DMS114 treated with DMSO at 0.1 percent for 48 hours (cell line): ENCODE measurements around the gene AIF1.

Experiments used
- DNase-seq: peaks from one replicate; lab custom pipeline; 2025; ENCODE audit not compliant: unreplicated experiment; lab: John Stamatoyannopoulos, UW

AIF1 gene

GRCh38 chr6:31620586-31621319, 5.7 kb downstream of the AIF1 start, which contains the start of gene PRRC2A:
Gene PRRC2A (plus strand): TSS chr6:31620715. CDS start chr6:31622790, 2,075 bp downstream.
- DNase-seq, result peak; percentile 82

DNA sequence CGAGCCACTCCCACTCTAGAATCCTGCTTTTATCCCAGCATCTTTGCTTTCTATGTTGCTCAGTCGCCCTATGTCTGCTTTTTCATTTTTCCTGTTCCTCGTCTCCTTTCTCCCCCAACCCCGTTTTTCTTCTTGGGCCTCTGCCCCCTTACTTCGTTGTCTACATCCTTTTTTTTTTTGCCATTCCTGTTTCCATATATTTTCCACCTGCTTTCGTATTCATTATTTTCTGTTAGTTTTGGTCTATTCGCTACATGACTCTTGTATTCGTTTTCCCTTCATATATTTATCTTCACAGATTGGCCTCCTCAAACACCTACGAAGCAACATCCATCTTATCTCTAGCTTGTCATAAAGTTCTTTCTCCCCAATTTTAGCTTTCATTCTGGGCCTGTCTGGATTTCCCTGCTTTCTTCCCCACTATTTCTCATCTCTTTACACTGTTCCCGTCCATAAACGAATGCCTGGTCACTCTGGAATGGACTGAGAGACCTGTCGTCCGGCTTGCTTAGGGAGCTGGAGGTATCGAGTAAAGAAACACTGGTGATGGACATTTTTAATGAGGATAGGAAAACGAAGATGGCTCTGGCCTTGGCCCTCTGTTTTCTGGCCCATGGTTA, 6.4 kb downstream of the AIF1 start:
- DNase-seq, result no peak

DNA sequence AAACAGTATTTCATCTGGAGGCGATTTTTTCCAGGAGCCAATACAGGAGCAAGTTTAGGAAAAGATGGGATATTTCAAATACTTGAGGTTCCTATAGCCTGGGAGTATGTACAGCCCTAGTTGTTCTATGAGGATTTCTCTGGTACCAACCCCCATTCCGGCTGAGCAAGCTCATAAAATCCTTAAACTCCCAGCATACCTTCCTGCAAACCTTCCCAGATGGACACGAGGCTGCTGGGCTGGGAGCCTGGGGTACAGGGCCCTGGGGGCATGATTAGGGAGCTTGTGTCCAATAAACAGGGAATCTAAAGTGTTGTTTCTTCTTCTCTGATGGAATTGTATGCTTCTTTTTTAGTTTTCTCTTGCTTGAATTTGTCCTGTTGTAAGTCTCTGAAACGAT, 7.0 kb downstream of the AIF1 start:
- DNase-seq, result no peak

GRCh38 chr6:31622684-31623091, 7.7 kb downstream of the AIF1 start:
- no peak for DNase-seq

DNA sequence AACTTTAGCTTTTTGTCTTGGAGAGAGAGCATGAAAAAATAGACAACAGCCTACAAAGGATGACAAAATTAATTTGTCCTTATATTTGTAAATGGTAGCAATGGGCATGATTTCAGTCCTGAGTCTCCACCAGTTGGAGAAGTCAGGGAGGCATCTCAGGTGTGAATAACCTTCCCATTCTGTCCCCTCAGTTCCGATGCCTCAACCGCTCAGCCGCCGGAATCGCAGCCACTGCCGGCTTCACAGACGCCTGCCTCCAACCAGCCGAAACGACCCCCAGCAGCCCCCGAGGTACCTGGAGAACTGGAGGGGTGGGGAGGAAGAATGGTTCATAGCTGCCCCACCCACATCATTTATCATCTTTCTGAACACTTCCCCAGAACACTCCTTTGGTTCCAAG, 9.0 kb downstream of the AIF1 start:
- no peak for DNase-seq

GRCh38 chr6:31626952-31627351, 11.9 kb downstream of the AIF1 start:
- no peak for DNase-seq

DNA sequence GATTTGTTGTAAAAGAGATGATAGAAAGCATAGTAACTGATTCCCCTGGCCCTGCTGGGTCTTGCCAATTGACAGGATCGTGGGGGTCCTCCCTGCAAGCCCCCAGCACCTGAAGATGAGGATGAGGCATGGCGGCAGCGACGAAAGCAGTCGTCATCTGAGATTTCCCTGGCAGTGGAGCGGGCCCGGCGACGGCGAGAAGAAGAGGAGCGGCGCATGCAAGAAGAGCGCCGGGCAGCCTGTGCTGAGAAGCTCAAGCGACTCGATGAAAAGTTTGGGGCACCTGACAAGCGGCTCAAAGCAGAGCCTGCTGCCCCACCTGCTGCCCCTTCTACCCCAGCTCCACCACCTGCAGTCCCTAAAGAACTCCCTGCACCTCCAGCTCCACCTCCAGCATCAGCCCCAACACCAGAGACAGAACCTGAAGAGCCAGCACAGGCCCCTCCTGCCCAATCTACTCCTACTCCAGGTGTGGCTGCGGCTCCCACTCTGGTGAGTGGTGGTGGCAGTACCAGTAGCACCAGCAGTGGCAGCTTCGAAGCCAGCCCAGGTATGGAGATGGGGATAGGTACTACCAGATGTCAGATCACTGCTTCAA, 12.8 kb downstream of the AIF1 start:
- DNase-seq, result no peak

DNA sequence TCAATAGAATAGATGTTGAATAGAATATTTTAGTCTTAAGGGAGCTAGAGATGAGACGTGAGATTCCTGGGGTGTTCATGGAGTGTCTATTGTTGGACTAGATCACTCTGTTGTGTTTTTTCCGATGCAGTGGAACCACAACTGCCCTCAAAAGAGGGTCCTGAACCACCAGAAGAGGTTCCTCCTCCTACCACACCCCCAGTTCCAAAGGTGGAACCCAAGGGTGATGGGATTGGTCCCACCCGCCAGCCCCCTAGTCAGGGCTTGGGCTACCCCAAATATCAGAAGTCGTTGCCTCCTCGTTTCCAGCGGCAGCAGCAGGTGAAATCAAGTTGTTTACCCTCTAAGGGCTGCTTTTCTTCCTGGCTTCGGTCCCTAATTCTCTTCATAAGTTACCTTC, 14.0 kb downstream of the AIF1 start:
- no peak for DNase-seq

- DNase-seq, result no peak
Observed at GRCh38 chr6:31630177-31630934, 15.3 kb downstream of the AIF1 start.

GRCh38 chr6:31631209-31631608, 16.2 kb downstream of the AIF1 start:
- no peak for DNase-seq

DNA sequence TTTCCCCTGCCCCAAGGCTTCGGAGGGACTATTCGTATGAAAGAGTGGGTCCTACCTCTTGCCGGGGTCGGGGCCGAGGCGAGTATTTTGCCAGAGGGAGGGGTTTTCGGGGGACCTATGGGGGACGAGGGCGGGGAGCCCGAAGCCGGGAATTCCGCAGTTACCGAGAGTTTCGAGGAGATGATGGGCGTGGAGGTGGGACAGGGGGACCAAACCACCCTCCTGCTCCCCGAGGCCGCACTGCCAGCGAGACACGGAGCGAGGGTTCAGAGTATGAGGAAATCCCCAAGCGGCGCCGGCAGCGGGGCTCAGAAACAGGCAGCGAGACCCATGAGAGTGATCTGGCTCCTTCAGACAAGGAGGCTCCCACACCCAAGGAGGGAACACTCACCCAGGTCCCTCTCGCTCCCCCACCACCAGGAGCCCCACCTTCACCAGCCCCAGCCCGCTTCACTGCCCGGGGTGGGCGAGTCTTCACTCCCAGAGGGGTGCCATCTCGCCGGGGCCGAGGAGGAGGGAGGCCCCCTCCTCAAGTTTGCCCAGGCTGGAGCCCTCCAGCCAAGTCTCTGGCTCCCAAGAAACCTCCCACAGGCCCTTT, 16.7 kb downstream of the AIF1 start:
- DNase-seq, result no peak

GRCh38 chr6:31632279-31632946, 17.4 kb downstream of the AIF1 start:
- no peak for DNase-seq

- no peak for DNase-seq
Observed at GRCh38 chr6:31633447-31633846, 18.4 kb downstream of the AIF1 start.

- DNase-seq, result no peak
Observed at GRCh38 chr6:31634131-31634530, 19.1 kb downstream of the AIF1 start.

GRCh38 chr6:31634969-31635575, 20.0 kb downstream of the AIF1 start:
- no peak for DNase-seq

DNA sequence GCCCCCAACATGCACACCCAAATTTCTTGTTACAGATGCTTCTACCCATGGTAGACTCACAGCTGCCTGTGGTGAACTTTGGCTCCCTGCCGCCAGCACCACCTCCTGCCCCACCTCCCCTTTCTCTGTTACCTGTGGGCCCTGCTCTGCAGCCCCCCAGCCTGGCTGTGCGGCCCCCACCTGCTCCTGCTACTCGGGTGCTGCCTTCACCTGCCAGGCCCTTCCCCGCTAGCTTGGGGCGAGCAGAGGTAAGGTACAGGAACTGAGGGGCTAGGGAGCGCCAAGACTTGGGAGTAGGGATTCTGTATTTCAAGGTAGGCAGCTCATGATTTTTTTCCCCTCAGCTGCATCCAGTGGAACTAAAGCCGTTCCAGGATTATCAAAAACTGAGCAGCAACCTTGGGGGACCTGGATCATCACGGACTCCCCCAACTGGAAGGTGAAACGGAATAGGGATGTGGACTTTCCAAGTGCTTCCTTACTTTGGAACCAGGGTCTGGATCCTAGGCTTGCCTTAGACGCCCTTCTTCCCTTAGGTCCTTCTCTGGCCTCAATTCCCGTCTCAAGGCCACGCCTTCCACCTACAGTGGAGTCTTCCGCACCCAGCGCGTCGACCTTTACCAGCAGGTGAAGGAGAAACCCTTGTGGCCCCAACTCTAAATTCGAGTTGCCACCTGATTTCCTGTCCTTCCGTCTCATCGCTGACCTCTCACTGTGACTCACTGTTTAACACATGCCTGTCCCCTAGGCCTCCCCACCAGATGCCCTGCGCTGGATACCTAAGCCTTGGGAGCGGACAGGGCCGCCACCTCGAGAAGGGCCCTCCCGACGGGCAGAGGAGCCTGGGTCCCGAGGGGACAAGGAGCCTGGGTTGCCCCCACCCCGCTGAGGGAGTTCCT, 21.9 kb downstream of the AIF1 start:
- no peak for DNase-seq

DNA sequence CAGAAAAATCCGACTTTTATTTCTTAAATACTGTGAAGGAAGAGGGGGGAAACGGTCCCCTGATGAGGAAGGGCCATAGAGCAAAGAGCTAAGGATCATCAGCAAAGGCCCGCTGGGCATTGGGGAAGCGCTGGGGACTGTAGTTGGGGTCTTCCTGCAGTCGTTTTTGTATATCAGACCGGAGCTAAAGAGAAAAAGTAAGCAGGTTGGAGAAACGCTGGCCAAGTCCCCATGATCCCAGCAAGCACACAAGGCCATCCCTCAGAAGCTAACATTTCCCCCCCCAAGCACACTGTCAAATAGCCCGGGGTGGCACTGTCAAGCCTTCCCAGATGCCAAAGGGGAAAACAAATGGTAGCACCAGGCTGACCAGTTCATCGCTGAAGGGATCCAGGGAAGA, 24.0 kb downstream of the AIF1 start:
- DNase-seq, result no peak

GRCh38 chr6:31639449-31639861, 24.4 kb downstream of the AIF1 start:
- no peak for DNase-seq

- no peak for DNase-seq
Observed at GRCh38 chr6:31640612-31641011, 25.6 kb downstream of the AIF1 start.
